ENCODE data around the gene CACFD1.

CACFD1 gene

DNA sequence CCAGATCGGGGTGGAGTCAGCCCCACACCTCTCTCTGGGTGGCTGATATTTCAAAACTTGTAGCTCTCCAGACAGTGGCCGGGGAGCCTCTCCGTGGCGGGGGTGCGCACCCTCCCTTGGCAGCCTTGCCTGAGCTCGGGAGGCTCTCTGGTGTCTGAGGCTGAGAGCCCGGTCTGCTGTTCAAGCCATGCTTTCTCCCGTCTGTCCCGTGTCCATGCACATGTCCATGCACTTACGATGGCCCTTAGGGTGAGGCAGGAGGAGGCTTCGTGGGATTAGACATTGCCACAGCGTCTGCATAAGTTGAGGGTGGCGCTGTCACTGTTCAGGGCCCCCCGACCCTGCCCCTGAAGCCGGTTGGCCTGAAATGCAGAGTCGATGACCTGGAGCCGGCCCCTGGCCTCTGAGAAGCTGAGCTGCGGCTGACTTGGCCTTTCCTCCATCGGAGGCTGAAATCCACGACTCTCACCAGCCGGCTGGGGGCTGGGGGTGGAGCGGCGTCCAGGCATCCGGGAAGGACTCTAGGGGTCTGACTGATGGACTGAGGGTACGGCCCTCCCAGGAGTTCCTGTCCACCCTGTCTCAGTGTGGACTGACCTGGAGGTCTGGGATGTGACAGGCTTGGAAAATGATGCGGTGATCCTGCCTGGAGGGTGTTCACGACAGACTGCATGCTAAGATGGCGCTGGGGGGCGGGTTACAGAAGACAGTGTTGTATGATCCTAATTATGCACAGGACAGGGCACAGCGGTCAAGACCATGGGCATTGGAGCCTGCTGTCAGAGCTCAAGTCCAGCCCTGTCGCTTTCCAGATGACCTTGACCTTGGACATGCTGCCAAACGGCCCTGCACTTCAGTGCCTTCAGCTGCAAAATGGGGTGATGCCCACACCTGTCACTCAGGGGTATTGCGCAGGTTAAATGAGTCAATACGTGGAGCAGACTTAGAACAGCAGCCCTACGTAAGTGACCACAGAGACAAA is 37.4 kb downstream of the CACFD1 start:
- TF ChIP-seq, protein P1, sequence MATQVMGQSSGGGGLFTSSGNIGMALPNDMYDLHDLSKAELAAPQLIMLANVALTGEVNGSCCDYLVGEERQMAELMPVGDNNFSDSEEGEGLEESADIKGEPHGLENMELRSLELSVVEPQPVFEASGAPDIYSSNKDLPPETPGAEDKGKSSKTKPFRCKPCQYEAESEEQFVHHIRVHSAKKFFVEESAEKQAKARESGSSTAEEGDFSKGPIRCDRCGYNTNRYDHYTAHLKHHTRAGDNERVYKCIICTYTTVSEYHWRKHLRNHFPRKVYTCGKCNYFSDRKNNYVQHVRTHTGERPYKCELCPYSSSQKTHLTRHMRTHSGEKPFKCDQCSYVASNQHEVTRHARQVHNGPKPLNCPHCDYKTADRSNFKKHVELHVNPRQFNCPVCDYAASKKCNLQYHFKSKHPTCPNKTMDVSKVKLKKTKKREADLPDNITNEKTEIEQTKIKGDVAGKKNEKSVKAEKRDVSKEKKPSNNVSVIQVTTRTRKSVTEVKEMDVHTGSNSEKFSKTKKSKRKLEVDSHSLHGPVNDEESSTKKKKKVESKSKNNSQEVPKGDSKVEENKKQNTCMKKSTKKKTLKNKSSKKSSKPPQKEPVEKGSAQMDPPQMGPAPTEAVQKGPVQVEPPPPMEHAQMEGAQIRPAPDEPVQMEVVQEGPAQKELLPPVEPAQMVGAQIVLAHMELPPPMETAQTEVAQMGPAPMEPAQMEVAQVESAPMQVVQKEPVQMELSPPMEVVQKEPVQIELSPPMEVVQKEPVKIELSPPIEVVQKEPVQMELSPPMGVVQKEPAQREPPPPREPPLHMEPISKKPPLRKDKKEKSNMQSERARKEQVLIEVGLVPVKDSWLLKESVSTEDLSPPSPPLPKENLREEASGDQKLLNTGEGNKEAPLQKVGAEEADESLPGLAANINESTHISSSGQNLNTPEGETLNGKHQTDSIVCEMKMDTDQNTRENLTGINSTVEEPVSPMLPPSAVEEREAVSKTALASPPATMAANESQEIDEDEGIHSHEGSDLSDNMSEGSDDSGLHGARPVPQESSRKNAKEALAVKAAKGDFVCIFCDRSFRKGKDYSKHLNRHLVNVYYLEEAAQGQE (IDR thresholded peaks at IDR 0.05; ENCODE audit: insufficient read depth in 1 of 2, low read depth in 2 of 2, low read length in 2 of 2) = no peak
- TF ChIP-seq TAF1 (IDR thresholded peaks at IDR 0.05; ENCODE audit: borderline replicate concordance, insufficient read depth, low read length) (no peak), POLR2AphosphoS5 (IDR thresholded peaks at IDR 0.05; ENCODE audit: low read depth, low read length) (no peak), SIN3A (IDR thresholded peaks at IDR 0.05; ENCODE audit: borderline replicate concordance, insufficient read depth, low read length) (no peak), FOXP2 (optimal IDR thresholded peaks at IDR 0.05; ENCODE audit: borderline replicate concordance, extremely low read depth, extremely low read length, insufficient read depth) (no peak)

DNA sequence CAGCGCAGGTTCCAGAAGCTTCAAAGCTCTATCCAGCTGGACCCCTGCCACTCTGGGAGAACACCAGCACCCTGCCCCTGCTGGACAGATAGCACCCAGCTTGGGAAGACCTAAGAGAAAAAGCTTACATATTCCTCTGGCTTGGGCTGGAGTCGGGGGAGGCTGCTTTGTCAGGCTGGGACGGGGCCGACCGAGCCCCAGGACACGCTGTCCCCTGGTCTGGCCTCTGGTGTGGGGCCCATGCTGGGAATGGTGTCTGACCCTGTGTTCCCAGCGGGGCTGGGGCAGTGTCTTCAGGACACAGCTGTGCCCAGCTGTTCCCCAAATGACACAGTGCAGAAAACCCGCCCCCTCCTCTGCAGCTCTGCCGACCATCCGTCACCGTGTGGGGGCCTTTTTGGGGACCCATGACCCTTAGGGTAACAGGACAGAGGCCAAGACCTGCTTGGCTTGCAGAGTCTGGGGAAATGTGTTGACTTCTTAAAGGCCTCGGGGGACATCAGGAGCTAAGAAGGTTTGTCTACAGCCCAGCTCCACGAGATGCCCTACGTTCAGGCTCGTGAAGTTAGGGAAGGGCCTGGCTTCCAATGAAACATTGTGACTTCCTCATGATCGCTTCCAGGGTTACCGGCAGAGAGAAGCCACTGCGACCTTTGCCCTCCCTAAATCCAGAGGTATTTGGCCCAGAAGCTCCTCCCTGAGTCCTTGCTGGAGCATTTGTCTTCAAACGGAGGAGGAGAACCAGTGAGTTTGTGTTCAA is 39.5 kb downstream of the CACFD1 start:
- TF ChIP-seq, protein P1 (IDR thresholded peaks at IDR 0.05; ENCODE audit: insufficient read depth in 1 of 2, low read depth in 2 of 2, low read length in 2 of 2) = no peak
- TF ChIP-seq SIN3A (IDR thresholded peaks at IDR 0.05; ENCODE audit: borderline replicate concordance, insufficient read depth, low read length) = no peak
- TF ChIP-seq POLR2AphosphoS5 (IDR thresholded peaks at IDR 0.05; ENCODE audit: low read depth, low read length) = no peak

DNA sequence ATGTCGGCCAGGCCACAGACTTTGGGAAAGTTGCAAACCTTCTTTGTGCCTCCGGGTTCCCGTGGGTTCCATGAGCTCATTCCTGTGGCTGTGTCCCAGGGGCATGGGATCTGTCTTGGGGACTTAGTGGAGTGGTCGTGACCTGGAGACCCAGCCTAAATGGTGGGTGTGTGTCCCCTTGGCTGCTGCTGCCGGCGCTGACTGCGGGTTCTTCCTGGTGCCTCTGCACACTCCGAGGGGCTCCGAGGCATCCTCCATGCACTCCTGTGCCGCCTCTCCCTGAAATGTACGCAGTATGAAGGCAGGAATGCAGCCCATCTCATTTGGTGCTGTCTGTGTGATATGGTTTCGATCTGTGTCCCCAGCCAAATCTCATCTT is 40.1 kb downstream of the CACFD1 start:
- TF ChIP-seq, protein P1 (IDR thresholded peaks at IDR 0.05; ENCODE audit: insufficient read depth in 1 of 2, low read depth in 2 of 2, low read length in 2 of 2) = no peak
- TF ChIP-seq POLR2AphosphoS5 (IDR thresholded peaks at IDR 0.05; ENCODE audit: low read depth, low read length) (no peak), TAF1 (IDR thresholded peaks at IDR 0.05; ENCODE audit: borderline replicate concordance, insufficient read depth, low read length) (no peak), SIN3A (IDR thresholded peaks at IDR 0.05; ENCODE audit: borderline replicate concordance, insufficient read depth, low read length) (no peak), FOXP2 (optimal IDR thresholded peaks at IDR 0.05; ENCODE audit: borderline replicate concordance, extremely low read depth, extremely low read length, insufficient read depth) (no peak)

DNA sequence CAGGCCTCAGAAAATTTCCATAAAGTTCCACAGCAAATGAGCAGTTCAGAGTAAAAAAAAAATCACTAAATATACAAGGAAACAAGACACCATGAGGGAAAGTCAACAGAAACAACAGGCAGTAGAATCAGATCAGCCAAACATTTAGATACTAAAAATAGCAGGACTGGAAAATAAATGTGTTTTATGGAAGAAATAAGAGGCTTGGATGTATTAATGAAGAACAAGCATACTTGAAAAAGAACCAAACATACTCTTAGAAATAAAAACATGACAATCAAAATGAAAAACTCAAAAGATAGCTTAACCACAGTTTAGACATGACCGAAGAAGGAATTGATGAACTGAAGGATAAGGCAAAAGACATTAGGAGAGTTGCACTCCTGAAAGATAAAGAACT is 42.3 kb downstream of the CACFD1 start:
- TF ChIP-seq SIN3A (IDR thresholded peaks at IDR 0.05; ENCODE audit: borderline replicate concordance, insufficient read depth, low read length) = no peak
- no peak for TF ChIP-seq TAF1 (IDR thresholded peaks at IDR 0.05; ENCODE audit: borderline replicate concordance, insufficient read depth, low read length)
- TF ChIP-seq POLR2AphosphoS5 (IDR thresholded peaks at IDR 0.05; ENCODE audit: low read depth, low read length) = no peak

DNA sequence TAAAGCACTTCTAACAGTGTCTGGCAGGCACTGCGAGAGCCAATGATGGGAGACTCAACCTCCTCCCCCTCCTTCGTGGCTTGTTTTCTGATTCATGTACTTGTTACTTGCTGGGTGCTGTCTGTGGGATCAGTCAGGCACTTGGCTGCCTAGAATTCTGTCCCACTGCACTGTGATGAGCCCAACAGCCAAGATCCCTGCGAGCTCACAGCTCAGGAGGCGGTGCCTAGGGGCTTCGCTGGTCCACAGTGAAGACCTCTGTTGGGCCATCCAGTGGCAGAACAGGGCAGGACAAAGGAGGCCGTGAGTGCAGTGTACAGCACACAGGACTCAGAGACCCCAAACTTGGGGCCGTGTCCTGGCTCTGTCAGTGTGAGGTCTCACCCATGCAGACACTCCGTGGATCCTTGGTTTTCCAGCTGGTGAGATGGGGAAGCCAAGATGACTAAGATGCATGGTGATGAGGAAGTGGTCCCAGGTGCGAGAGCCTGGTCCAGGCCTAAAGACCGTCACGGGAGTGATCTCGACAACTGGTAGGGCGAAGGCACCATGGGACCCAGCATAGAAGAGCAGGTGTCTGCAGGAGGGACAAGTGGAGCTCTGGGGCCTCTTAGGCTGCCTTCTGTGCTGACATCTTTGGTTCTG is 45.5 kb downstream of the CACFD1 start:
- no peak for TF ChIP-seq SIN3A (IDR thresholded peaks at IDR 0.05; ENCODE audit: borderline replicate concordance, insufficient read depth, low read length)
- TF ChIP-seq FOXP2 (optimal IDR thresholded peaks at IDR 0.05; ENCODE audit: borderline replicate concordance, extremely low read depth, extremely low read length, insufficient read depth) = no peak
- no peak for TF ChIP-seq TAF1 (IDR thresholded peaks at IDR 0.05; ENCODE audit: borderline replicate concordance, insufficient read depth, low read length)
- no peak for TF ChIP-seq POLR2AphosphoS5 (IDR thresholded peaks at IDR 0.05; ENCODE audit: low read depth, low read length)
- TF ChIP-seq, protein P1 (IDR thresholded peaks at IDR 0.05; ENCODE audit: insufficient read depth in 1 of 2, low read depth in 2 of 2, low read length in 2 of 2) = no peak
